BLaER1 (cell line): ENCODE measurements around the gene CFAP77.

Experiments used
- H3K27ac ChIP-seq: shearing (Covaris generic); formaldehyde crosslinking; 2 replicates; pipeline ENCODE4 v1.8.1; 2022
- H3K27me3 ChIP-seq: shearing (Covaris generic); formaldehyde crosslinking; 2 replicates; pipeline ENCODE4 v1.8.1; 2022
- H3K36me3 ChIP-seq: shearing (Covaris generic); formaldehyde crosslinking; 2 replicates; pipeline ENCODE4 v1.8.1; 2022
- H3K4me1 ChIP-seq: shearing (Covaris generic); formaldehyde crosslinking; 2 replicates; pipeline ENCODE4 v1.8.1; 2022
- H3K4me2 ChIP-seq: shearing (Covaris generic); formaldehyde crosslinking; 2 replicates; pipeline ENCODE4 v1.8.1; 2022
- H3K4me3 ChIP-seq: shearing (Covaris generic); formaldehyde crosslinking; 2 replicates; pipeline ENCODE4 v1.8.1; 2022
- H3K9ac ChIP-seq: shearing (Covaris generic); formaldehyde crosslinking; 2 replicates; pipeline ENCODE4 v1.8.1; 2022
- H3K9me3 ChIP-seq: shearing (Covaris generic); formaldehyde crosslinking; 2 replicates; pipeline ENCODE4 v1.8.1; 2022
- H4K20me1 ChIP-seq: shearing (Covaris generic); formaldehyde crosslinking; 2 replicates; pipeline ENCODE4 v1.8.1; 2022
- Cebpa-rat ChIP-seq: shearing (Covaris generic); IDR thresholded peaks from 2 replicates; pipeline ENCODE4 v1.8.1; 2022

The CFAP77 gene

DNA sequence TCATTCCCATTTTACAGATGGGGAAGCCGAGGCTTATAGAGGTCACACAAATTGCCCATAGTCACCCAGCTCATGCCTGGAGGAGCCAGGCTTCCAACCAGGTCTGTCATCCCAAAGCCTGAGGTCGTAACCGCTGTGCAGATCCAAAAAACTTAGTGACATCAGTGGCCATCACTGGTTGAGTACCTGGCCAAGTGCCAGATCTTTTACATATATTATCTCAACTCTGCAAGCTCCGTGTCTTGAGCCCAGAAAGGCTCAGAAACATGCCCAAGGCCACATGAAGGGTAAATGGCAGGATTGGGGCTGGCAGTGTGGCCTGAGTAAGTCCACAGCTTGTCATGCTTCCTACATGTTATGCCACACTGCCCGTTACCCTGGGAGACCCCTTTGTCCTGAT, 13.5 kb downstream of the CFAP77 start:
- no peak overlapping the region for H3K9ac ChIP-seq
- no peaks in the 10 kb centered on the region for H3K27me3 ChIP-seq
- H3K27ac ChIP-seq: no peak overlapping the region
- no peak overlapping the region for H3K4me2 ChIP-seq
- no peaks in the 10 kb centered on the region for H3K9me3 ChIP-seq
- TF ChIP-seq Cebpa-rat: no peak
- peaks cover 9% of the 10 kb centered on the region for H3K4me1 ChIP-seq
- no peaks in the 10 kb centered on the region for H4K20me1 ChIP-seq
- no peak overlapping the region for H3K4me3 ChIP-seq
- H3K36me3 ChIP-seq: no peaks in the 10 kb centered on the region

DNA sequence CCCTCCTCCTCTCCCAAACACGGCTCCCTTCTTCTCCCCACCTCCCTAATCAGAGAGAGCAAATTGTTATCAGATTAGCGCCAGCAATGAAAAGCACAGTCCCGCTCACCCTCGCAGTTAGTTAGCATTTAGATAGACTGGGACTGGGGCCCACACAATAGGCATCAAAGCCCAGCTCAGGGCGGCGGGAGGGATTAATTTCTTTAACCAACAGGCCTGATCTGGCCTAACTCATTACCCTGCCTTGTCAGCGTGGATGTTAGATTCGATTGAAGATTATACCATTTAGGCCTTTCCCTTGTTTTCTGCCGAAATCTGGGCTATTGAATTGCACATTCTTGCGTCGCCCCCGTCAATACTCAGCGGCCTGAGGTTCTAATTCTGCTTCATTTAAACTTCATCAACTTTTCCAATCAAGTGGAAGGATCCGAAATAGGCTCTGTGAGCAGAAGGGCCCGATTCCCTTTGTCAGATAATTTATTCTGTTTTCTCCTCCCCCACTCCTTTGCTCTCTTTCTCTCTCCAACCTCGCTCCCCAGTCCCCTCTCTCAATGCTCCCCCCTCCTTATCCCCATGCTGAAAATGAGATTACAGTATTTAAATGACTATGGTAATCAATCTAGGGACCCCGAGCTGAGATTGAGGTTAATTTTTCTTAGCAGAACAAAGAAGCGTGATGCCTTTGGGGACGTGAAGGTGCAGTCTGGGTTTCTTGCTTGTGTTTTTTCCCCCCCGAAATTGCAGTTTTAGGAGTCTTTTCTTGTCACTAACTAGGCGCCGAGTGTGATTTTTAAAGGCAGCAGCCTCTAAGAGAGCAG, 15.1 kb downstream of the CFAP77 start:
- H3K9ac ChIP-seq: no peak overlapping the region
- no peak overlapping the region for H3K4me2 ChIP-seq
- no peak overlapping the region for H3K27ac ChIP-seq
- no peaks in the 10 kb centered on the region for H3K9me3 ChIP-seq
- no peaks in the 10 kb centered on the region for H3K27me3 ChIP-seq
- H4K20me1 ChIP-seq: no peaks in the 10 kb centered on the region
- no peaks in the 10 kb centered on the region for H3K36me3 ChIP-seq
- peaks cover 12% of the 10 kb centered on the region for H3K4me1 ChIP-seq
- TF ChIP-seq Cebpa-rat: no peak
- H3K4me3 ChIP-seq: no peak overlapping the region

DNA sequence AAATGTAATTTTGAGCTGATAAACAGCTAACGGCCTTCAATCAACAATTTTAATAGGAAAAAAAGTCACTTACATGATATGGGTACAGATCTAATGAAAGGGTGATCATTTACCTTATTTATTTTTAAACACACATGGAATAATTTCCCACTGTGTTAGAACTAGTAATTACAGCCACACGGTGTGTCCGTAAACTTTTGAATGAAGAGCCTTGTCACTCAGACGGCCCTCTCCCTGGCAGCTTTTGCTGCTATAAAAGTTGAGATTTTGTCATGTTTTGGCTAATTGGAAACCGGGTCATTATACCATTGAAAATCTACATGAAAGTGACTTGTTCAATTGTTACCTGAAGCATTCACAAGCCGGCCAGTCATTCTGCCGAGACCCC, 15.7 kb downstream of the CFAP77 start:
- no peaks in the 10 kb centered on the region for H4K20me1 ChIP-seq
- H3K4me3 ChIP-seq: no peak overlapping the region
- H3K36me3 ChIP-seq: no peaks in the 10 kb centered on the region
- no peak overlapping the region for H3K27ac ChIP-seq
- H3K4me2 ChIP-seq: no peak overlapping the region
- no peak overlapping the region for H3K9ac ChIP-seq
- no peaks in the 10 kb centered on the region for H3K27me3 ChIP-seq
- H3K9me3 ChIP-seq: no peaks in the 10 kb centered on the region
- no peak for TF ChIP-seq Cebpa-rat
- H3K4me1 ChIP-seq: peaks cover 18% of the 10 kb centered on the region

DNA sequence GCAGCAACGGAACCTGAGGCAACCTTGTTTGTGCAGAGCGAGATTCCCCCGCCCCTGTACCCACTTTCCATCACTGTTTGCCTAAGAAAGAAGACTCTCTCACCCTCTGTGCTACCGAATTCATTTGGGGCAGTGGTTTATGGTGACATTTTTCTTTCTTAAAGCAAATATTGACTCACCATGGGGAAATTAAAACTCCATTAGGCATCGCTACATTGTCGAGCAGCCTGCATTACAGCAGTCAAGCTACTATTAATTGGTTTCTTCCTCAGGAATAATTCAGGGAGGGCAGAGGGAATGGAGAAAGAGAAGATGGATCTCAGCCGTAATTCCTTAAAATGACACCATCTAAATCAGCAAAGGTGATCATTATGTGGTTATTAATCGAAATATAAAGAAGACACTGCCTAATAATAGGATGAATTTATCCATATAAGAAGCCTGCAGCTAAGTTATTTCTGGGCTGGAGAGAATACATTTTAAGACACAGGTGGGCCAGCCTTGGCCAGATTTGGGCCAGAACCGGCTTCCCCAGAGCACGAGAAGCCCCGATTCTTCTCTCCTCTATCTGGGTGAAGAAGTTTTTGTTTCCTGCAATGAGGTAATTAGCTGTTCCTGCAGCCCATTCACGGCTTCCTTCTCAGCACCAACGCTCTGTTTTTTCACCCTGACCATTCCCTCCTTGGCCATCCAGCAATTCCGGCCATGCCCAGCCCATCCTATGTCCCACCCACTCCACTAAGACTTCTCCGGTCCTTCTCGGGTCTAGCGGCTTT, 16.8 kb downstream of the CFAP77 start:
- Histone ChIP-seq H3K4me2 (no peak overlapping the region), H3K9me3 (no peaks in the 10 kb centered on the region), H3K36me3 (no peaks in the 10 kb centered on the region), H3K4me1 (peaks cover 30% of the 10 kb centered on the region), H3K27ac (no peak overlapping the region), H4K20me1 (no peaks in the 10 kb centered on the region), H3K4me3 (no peak overlapping the region), H3K27me3 (no peaks in the 10 kb centered on the region), H3K9ac (no peak overlapping the region)
- TF ChIP-seq Cebpa-rat: no peak

DNA sequence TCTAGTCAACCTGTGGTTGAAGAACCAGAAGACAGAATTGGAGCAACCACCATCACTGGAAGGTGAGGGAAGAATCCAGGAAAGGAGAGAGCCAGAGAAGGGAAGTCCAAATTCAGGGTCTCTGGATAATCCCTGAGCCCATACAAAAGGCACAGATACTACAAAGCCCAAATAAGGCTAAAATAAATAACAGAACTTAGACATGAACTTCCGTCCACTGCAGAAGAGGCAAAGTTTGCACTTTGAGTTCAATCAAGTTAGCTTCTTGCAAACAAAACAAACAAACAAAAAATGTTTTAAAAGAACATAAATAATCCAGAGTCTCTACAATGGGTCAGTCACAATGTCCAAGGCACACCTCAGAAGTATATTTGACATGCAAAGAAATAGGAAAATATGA, 21.0 kb downstream of the CFAP77 start:
- TF ChIP-seq Cebpa-rat: no peak
- Histone ChIP-seq H3K27me3 (no peaks in the 10 kb centered on the region), H3K4me1 (peaks cover 36% of the 10 kb centered on the region), H4K20me1 (no peaks in the 10 kb centered on the region), H3K36me3 (no peaks in the 10 kb centered on the region), H3K9ac (peak overlapping the region; percentile 49; the same call in 1 of the 2 replicates), H3K4me3 (no peak overlapping the region), H3K9me3 (no peaks in the 10 kb centered on the region), H3K4me2 (peak overlapping the region; percentile 82), H3K27ac (peak overlapping the region; percentile 80)

DNA sequence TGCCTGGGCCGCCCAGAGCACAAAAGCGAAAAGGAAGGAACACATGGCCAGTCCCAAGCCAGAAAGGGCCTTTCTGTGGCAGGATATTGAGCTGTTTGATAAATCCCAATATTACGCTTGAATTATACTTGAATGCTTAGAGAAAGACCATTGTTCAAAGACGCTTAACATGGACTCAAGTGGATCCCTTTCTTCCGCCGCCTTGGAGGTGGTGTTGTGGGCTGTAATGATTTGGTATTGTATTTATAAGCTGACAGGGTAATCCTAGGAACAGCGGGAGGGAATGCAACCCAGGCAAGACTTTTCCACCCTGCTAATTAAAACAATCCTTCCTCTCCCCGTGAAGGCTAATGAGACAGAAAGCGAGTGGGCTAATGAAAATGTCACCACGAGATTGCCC, 24.9 kb downstream of the CFAP77 start:
- H3K27me3 ChIP-seq: no peaks in the 10 kb centered on the region
- H3K36me3 ChIP-seq: no peaks in the 10 kb centered on the region
- no peaks in the 10 kb centered on the region for H4K20me1 ChIP-seq
- H3K9ac ChIP-seq: no peak overlapping the region
- H3K4me1 ChIP-seq: peaks cover 30% of the 10 kb centered on the region
- no peaks in the 10 kb centered on the region for H3K9me3 ChIP-seq
- H3K4me3 ChIP-seq: no peak overlapping the region
- H3K27ac ChIP-seq: no peak overlapping the region
- no peak for TF ChIP-seq Cebpa-rat
- no peak overlapping the region for H3K4me2 ChIP-seq

DNA sequence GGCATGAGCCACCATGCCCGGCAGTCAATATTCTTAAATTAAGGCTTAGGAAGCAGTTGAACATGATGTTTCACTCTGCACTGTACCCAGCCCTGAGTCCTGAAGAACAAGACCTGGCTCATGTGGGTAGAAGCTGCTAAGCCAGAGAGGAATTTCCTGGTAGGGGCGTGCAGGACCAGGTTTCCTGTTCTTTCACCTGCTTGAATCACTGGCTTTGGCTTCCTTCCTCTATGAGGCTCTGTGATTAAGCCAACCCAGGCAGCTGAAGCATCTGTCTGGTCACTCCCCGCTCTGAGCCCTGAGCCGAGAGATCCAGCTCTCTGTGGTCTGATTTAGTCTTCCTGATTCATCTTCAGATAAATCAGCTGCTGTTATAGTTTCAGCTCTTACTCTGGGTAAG, 29.1 kb downstream of the CFAP77 start:
- Histone ChIP-seq H3K4me1 (peaks cover 4% of the 10 kb centered on the region; the same call in 1 of the 2 replicates), H3K4me2 (no peak overlapping the region), H3K36me3 (no peaks in the 10 kb centered on the region), H3K9me3 (no peaks in the 10 kb centered on the region), H4K20me1 (no peaks in the 10 kb centered on the region), H3K27ac (no peak overlapping the region), H3K4me3 (no peak overlapping the region), H3K27me3 (no peaks in the 10 kb centered on the region), H3K9ac (no peak overlapping the region)
- no peak for TF ChIP-seq Cebpa-rat

DNA sequence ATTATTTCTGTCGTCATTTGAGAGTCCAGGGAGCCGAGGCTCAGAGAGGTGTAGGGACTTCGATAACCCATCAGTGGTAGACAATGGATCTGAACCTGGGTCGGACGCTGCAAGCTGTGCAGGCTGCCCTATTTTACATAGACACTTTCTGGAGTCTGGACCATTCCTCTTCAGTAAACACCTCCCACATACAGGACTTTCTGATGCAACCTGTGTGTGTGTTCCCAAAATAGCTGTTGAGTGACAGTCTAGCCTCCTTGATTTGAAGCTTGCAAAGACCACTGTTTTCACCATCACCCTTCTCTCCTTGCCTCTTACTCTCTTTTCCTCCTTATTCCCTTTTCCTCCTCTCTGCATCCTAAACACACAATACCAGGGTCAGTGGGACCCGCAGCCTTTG, 30.7 kb downstream of the CFAP77 start:
- Histone ChIP-seq H3K4me3 (no peak overlapping the region), H3K4me2 (no peak overlapping the region), H4K20me1 (no peaks in the 10 kb centered on the region), H3K9ac (no peak overlapping the region), H3K36me3 (no peaks in the 10 kb centered on the region), H3K4me1 (peaks cover 4% of the 10 kb centered on the region; the same call in 1 of the 2 replicates), H3K27ac (no peak overlapping the region), H3K9me3 (no peaks in the 10 kb centered on the region), H3K27me3 (no peaks in the 10 kb centered on the region)
- TF ChIP-seq Cebpa-rat: no peak

DNA sequence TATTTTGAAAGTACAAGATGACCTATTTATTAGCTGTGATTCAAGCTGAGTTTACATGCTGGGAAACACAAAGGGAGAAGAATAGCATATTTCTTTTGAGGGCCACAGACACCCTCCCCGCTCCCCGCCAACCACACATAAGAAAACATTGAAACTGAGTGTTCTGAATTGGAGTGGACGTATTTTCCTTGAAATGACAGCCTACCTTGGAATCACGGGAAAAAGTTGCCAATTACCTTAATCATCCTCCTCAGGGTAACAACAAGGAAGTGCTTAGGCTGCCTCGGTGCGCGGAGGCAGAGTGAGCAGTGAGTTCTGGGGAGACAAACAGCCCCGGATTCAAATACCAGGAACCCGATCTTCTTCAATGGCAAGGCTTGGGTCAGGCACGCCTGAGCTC, 31.4 kb downstream of the CFAP77 start:
- Histone ChIP-seq H3K4me1 (peaks cover 4% of the 10 kb centered on the region; the same call in 1 of the 2 replicates), H3K36me3 (no peaks in the 10 kb centered on the region), H3K4me2 (no peak overlapping the region), H3K27me3 (no peaks in the 10 kb centered on the region), H3K9me3 (no peaks in the 10 kb centered on the region), H4K20me1 (no peaks in the 10 kb centered on the region), H3K27ac (no peak overlapping the region), H3K9ac (no peak overlapping the region), H3K4me3 (no peak overlapping the region)
- no peak for TF ChIP-seq Cebpa-rat

DNA sequence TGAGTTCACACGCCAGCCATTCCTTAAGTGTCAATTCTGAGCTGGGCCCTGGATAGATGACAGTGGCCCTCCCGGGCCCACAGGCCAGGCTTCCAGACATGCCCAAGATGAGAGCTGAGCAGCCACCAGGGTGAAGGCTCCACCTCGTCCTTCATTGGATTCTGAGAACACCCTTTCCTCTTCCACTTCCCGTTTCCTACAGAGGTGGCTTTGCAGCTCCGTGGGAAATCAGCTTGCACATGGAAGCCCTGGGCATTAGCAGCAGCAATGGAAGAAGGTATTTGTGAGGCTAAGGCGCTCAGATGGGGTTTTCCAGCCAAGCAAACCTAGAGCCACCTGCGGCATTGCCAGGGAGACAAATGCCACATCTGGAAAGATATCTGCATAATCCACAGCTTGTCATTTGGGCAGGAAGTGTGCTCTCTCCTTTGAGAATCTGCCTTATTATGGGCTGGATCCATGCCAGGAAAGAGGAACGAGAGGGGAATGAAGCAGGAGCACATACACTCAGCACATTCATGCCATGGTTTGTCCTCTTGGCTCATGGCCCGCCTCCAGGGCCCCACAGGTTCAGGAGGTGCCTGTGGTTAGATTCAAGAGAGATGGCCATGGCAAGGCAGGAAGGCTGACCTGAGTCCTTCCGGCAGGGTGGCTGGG, 34.1 kb downstream of the CFAP77 start:
- Histone ChIP-seq H3K9ac (no peak overlapping the region), H3K27ac (no peak overlapping the region), H3K4me1 (peaks cover 3% of the 10 kb centered on the region; the same call in 1 of the 2 replicates), H3K9me3 (no peaks in the 10 kb centered on the region), H4K20me1 (no peaks in the 10 kb centered on the region), H3K36me3 (no peaks in the 10 kb centered on the region), H3K4me3 (no peak overlapping the region), H3K4me2 (no peak overlapping the region), H3K27me3 (no peaks in the 10 kb centered on the region)
- no peak for TF ChIP-seq Cebpa-rat
